IPS-18a (cell line): ENCODE data around the gene TMTC4.
"Not testable (repeated sequence)": the region's sequence is repeated elsewhere in the genome, so short reads cannot be mapped to it uniquely, and the experiment has no call there.

Experiments used
- H3K27ac ChIP-seq: one replicate; pipeline ENCODE4 v1.5.1; 2013; ENCODE audit warnings: low read length
- H3K27me3 ChIP-seq: one replicate; pipeline ENCODE4 v1.6.1; 2013; ENCODE audit warnings: mild to moderate bottlenecking, low read length; ENCODE audit not compliant: control insufficient read depth, insufficient read depth
- H3K36me3 ChIP-seq: one replicate; pipeline ENCODE4 v1.6.1; 2013; ENCODE audit warnings: low read depth, low read length; ENCODE audit not compliant: control insufficient read depth
- H3K4me1 ChIP-seq: one replicate; pipeline ENCODE4 v1.6.1; 2013; ENCODE audit warnings: low read depth, low read length; ENCODE audit not compliant: control insufficient read depth
- H3K4me3 ChIP-seq: one replicate; pipeline ENCODE4 v1.5.1; 2013; ENCODE audit warnings: low read length
- H3K9ac ChIP-seq: one replicate; pipeline ENCODE4 v1.6.1; 2013; ENCODE audit warnings: mild to moderate bottlenecking, low read length, moderate library complexity
- H3K9me3 ChIP-seq: one replicate; pipeline ENCODE4 v1.6.1; 2013; ENCODE audit warnings: low read depth, low read length; ENCODE audit not compliant: control insufficient read depth

Gene TMTC4

DNA sequence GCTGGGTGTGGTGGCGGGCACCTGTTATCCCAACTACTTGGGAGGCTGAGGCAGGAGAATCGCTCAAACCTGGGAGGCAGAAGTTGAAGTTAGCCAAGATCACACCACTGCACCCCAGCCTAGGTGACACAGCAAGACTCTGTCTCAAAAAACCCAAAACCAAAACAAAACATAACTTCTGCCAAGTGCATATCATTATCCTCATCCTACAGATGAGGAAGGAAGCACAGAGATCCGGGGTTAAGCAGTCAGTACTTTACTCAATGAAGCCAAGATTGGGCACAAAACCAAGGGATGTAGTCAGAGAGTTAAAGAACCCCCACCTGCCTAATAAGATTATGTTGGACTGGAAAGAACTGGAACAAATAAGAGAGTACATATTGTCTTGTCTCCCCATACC is 5.5 kb upstream of the TMTC4 start:
- no peaks in the 10 kb centered on the region for H3K36me3 ChIP-seq
- H3K27ac ChIP-seq = no peak overlapping the region
- peaks cover 12% of the 10 kb centered on the region for H3K27me3 ChIP-seq
- H3K9me3 ChIP-seq = no peaks in the 10 kb centered on the region
- H3K9ac ChIP-seq = no peak overlapping the region
- H3K4me3 ChIP-seq = no peak overlapping the region
- no peaks in the 10 kb centered on the region for H3K4me1 ChIP-seq

DNA sequence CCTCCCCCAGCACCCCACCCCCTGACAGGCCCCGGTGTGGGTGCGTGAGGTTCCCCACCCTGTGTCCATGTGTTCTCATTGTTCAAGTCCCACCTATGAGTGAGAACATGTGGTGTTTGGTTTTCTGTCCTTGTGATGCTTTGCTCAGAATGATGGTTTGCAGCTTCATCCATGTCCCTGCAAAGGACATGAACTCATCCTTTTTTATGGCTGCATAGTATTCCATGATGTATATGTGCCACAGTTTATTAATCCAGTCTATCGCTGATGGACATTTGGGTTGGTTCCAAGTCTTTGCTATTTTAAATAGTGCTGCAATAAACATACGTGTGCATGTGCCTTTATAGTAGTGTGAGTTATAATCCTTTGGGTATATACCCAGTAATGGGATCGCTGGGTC is 2.5 kb upstream of the TMTC4 start:
- not testable (repeated sequence) for H3K9ac ChIP-seq, H3K27ac ChIP-seq, H3K9me3 ChIP-seq, H3K4me3 ChIP-seq, H3K4me1 ChIP-seq, H3K36me3 ChIP-seq
- H3K27me3 ChIP-seq = peaks cover 12% of the 10 kb centered on the region

DNA sequence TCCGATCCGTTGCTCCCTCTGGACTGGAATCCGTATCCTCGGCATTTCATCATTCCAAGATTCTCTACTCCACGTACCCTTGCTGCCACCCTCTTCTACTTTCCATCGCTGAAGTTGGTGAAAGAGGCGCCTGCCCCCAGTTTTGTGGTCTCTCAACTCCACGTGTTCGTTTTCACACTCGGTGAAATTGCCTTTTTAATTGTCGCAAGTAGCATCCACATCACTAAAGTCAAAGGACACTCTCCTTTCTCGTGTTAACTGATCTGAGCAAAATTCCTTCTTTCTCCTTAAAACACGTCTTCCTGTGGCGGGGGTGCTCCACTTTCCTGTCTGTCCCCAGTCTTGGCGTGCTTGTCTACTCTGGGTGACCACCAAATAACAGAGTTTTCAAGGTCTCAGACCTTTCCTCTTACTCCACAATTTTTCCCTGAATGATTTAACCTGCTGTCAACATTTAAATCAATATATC is 1.1 kb upstream of the TMTC4 start:
- Histone ChIP-seq H3K9ac (peak overlapping the region; percentile 31), H3K4me3 (peak overlapping the region; percentile 56), H3K4me1 (no peaks in the 10 kb centered on the region), H3K27ac (no peak overlapping the region), H3K27me3 (peaks cover 12% of the 10 kb centered on the region), H3K9me3 (no peaks in the 10 kb centered on the region), H3K36me3 (no peaks in the 10 kb centered on the region)

DNA sequence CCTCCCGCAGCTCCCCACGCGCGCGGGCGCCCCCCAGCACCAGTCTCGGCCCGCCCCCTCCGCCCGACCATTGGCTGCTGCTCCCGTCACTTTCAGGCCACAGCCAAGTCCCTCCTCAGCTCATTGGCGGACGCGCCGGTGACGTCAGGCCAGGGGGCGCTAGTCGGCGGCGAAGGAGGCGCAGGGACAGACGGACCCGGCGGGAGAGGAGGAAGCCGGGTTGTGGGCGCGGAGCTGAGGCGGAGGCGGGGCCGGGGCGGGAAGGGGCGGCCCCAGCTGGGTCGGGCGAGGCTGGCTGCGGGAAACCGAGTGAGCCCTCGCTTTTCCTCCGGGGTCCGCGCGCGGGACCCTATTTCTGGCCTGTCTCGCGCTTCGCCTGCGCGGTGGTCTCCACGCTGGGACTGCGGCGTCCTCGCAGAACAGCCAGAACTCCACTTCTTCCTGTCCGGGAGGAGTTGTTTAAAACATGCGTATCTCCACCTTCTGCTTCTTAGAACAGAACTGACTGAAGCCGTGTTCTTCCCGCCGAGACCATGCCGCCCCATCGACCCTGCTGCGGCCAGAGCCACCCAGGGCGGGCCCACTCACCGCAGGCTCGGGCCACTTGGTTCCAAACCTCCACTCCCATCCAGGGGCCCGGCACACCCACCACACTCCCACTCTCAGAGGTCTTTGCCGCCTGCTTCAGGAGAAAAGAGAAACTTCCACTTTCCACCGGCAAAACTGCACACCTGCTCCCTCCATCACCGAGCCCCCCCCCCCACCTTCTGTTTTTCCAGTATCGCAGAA is 471 bp upstream of the TMTC4 start:
- peak overlapping the region; percentile 31 for H3K9ac ChIP-seq
- no peak overlapping the region for H3K27ac ChIP-seq
- H3K4me3 ChIP-seq = peak overlapping the region; percentile 58
- peaks cover 2% of the 10 kb centered on the region for H3K36me3 ChIP-seq
- H3K4me1 ChIP-seq = no peaks in the 10 kb centered on the region
- no peaks in the 10 kb centered on the region for H3K9me3 ChIP-seq
- H3K27me3 ChIP-seq = peaks cover 12% of the 10 kb centered on the region

DNA sequence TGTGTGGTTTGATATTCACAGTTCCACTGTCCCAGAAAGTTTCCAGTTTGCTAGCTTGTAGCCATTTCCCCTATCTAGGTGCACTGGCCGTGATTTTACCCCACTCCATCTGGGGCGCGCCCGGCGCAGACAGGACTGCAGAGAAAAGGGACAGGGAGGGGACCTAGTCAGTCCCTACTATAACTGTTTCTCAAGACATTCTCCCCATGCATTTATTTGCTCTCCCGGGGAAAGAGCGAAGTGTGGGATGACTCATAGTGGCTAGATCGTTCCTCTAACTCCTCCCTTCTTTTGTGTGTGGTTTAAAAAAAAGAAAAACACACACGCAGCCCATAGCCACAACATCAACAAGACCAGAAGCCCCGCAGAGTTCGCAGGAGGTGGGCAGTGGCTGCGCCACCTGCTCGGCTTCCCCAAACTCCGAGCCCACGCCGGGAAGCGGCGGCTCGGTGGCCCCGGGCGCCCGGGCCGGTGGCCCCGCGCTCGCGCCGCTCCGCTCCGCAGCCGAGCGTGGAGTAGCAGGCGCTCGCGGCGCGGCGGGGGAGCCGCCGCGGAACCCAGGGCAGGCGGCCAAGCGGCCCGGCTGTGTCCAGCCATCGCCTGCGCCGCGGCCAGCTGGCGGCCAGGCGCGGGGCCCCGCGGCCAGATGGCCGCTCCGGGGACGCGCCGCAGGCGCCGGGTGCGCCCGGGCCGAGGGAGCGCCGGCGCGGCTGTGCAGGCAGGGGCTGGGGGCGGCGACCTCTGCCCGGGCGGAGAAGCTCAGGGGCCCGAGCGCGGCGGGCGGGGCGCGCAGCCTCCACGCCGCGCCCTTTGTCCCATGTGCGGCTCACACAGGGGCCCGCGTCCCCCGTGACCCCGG is 653 bp downstream of the TMTC4 start:
- H3K9ac ChIP-seq = peak overlapping the region; percentile 45
- no peak overlapping the region for H3K27ac ChIP-seq
- peaks cover 12% of the 10 kb centered on the region for H3K27me3 ChIP-seq
- H3K36me3 ChIP-seq = peaks cover 14% of the 10 kb centered on the region
- peak overlapping the region; percentile 75 for H3K4me3 ChIP-seq
- H3K9me3 ChIP-seq = no peaks in the 10 kb centered on the region
- no peaks in the 10 kb centered on the region for H3K4me1 ChIP-seq

DNA sequence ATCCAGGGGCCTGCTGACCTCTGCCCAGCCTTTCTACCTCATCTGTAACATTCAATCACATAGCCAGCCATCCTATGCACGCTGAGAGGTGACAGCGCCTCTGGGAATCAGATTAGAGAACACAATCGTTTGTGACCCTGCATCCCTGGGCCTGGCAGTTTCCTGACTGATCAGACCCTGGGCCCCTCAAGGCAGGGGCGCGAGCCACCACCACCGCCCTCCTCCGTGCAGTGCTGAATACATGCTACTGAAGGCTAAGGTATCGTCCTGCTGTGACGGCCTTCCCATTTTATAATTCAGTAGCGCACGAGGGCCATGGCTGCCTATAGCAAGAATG is 1.3 kb downstream of the TMTC4 start:
- H3K9ac ChIP-seq = peak overlapping the region; percentile 45
- peaks cover 12% of the 10 kb centered on the region for H3K27me3 ChIP-seq
- peak overlapping the region; percentile 75 for H3K4me3 ChIP-seq
- peaks cover 19% of the 10 kb centered on the region for H3K36me3 ChIP-seq
- H3K9me3 ChIP-seq = no peaks in the 10 kb centered on the region
- no peaks in the 10 kb centered on the region for H3K4me1 ChIP-seq
- no peak overlapping the region for H3K27ac ChIP-seq

DNA sequence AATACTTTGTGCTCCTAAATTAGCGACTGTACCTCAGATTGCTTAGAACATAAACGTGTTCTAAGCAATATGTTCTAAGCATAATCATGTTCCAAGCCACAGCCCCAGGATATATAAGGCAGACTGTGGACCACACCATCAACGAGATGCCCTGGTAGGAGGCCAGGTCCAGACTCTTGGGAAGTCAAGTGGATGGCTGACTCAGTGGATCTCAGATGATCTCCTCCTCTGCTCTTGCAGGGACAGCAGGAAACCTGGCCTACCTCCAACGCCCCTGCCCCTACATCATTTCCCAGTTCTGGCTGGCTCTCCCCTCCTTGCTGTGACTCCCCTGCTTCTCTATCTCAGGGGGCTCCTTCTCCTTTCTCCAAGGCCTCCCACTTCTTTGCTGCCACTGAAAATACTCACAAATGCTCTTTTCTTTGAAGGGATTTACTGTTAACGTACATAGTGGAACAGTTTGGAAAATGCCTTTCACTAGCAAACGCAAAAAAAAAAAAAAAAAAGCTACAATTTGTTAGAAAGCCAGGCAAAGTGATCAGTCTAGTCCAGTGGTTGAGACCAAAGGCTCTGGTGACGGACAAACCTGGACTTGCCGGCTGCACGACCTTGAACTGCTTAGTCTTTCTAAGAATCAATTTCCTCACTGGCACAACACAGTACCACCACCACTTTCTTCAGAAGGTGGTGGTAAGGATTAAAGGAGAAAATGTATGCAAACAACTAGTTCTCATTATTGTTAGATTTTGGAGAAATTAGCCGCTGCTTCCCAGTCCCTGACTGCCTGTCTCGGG is 3.0 kb downstream of the TMTC4 start:
- no peaks in the 10 kb centered on the region for H3K9me3 ChIP-seq
- no peak overlapping the region for H3K27ac ChIP-seq
- no peaks in the 10 kb centered on the region for H3K4me1 ChIP-seq
- peaks cover 11% of the 10 kb centered on the region for H3K27me3 ChIP-seq
- H3K9ac ChIP-seq = no peak overlapping the region
- H3K36me3 ChIP-seq = peaks cover 36% of the 10 kb centered on the region
- H3K4me3 ChIP-seq = no peak overlapping the region

DNA sequence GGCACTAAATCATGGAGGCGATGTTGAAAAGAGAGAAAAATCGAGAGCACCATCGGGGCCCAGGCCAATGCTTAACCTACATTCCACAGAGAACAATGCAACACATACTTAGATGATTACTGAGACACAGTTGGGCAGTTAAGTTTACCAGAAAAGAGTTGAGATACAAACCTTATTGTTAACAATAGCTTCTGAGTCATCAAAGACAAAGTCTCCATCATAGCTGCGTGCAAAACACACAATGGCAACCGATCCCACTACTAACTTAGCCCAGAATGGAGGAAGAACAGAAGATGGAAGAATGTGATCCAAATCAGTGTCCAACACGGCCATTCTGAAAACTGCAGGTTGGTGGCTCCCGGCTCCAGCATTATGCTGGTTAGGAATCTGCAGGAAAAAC is 6.2 kb downstream of the TMTC4 start:
- Histone ChIP-seq H3K9ac (no peak overlapping the region), H3K27me3 (no peaks in the 10 kb centered on the region), H3K4me3 (no peak overlapping the region), H3K36me3 (peaks cover 64% of the 10 kb centered on the region), H3K9me3 (no peaks in the 10 kb centered on the region), H3K4me1 (no peaks in the 10 kb centered on the region), H3K27ac (no peak overlapping the region)

DNA sequence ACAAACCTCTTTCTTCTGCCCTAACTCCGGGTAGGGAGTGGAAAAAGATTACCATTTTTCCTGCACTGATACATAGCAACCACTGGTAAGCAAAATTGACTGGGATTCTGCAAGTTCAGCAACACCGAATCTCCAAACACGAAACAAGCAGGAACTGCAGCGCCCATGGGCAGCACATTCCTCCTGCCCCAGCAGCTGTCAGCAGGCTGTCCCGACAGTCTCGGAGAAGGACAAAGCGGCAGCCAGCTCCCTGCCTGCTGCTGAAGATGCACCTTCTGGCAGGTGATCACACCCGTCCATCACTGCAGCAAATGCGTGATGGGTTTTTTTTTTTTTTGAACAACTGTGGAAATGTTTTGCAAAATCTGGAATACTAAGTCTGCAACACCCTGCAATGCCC is 6.7 kb downstream of the TMTC4 start:
- Histone ChIP-seq H3K4me3 (no peak overlapping the region), H3K36me3 (peaks cover 69% of the 10 kb centered on the region), H3K9ac (no peak overlapping the region), H3K9me3 (no peaks in the 10 kb centered on the region), H3K4me1 (no peaks in the 10 kb centered on the region), H3K27me3 (no peaks in the 10 kb centered on the region), H3K27ac (no peak overlapping the region)

DNA sequence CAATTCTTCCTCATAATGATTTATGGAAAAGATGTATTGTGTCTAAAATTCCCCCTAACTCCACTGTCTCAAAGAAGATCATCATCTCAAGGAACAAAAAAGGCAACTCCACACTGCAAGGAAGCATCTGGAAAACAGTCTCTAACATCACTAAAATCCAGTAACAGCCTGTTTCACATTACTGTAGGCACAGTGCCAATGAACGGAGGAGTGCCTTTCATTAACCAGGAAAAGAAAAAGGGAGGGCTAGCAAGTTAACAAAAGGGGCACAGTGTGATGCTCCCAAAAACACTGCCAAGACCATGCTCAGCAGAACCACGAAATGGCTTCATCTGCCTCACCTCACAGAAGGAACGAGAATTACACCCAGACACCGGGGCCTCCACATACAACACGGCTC is 8.5 kb downstream of the TMTC4 start:
- H3K9me3 ChIP-seq = no peaks in the 10 kb centered on the region
- H3K27me3 ChIP-seq = no peaks in the 10 kb centered on the region
- peaks cover 83% of the 10 kb centered on the region for H3K36me3 ChIP-seq
- H3K9ac ChIP-seq = no peak overlapping the region
- no peaks in the 10 kb centered on the region for H3K4me1 ChIP-seq
- H3K27ac ChIP-seq = no peak overlapping the region
- H3K4me3 ChIP-seq = no peak overlapping the region

DNA sequence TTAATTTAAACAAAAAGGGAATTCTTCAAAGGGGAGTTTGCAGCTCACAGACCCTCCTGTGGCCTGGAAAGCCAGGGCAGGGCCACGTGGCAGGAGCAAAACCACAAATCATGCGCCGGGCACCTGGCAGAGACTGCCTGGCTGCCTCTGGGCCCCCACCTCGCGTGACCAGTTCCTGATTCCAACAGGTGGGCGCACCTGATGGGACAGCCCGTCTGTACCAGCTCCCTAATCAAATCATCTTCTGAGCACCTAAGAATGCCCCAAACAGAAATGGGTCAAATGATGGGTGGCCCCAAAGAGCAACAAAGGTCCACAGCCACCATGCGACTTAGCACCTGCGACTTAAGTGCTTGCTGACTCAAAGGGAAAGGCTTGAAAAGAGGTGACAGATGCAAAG is 9.2 kb downstream of the TMTC4 start:
- no peaks in the 10 kb centered on the region for H3K9me3 ChIP-seq
- no peaks in the 10 kb centered on the region for H3K27me3 ChIP-seq
- H3K36me3 ChIP-seq = peaks cover 89% of the 10 kb centered on the region
- H3K9ac ChIP-seq = no peak overlapping the region
- H3K4me1 ChIP-seq = no peaks in the 10 kb centered on the region
- no peak overlapping the region for H3K27ac ChIP-seq
- H3K4me3 ChIP-seq = no peak overlapping the region
